Stimulated activated effector memory CD8-positive, alpha-beta T cell treated with anti-CD3 and anti-CD28 coated beads, Interleukin-12 subunit alpha, Interleukin-12 subunit beta, amount 100 ng/mL, for 72 hours (primary cell): ENCODE results near the gene TBX21.

Experiments
- ATAC-seq: fragments of 150-1000 bp; cut with Tn5 transposase; 2 replicates; pipeline ENCODE4 v1.10.0; 2021
- DNase-seq, 2 donors: peaks; one replicate each; pipeline ENCODE4 v3.0.0; 2021 to 2022; ENCODE audit warnings: low spot score in 2 of 2
- H3K27ac Mint-ChIP-seq: one replicate; pipeline ENCODE4 v1.8.0; 2022; ENCODE audit warnings: mild to moderate bottlenecking, mixed read lengths
- H3K36me3 Mint-ChIP-seq: one replicate; pipeline ENCODE4 v1.8.0; 2022; ENCODE audit warnings: mild to moderate bottlenecking, mixed read lengths
- H3K4me1 Mint-ChIP-seq: one replicate; pipeline ENCODE4 v1.8.0; 2022; ENCODE audit warnings: mixed read lengths
- H3K4me3 Mint-ChIP-seq: one replicate; pipeline ENCODE4 v1.8.0; 2022; ENCODE audit warnings: mild to moderate bottlenecking, mixed read lengths
- H3K9me3 Mint-ChIP-seq: one replicate; pipeline ENCODE4 v1.8.0; 2022; ENCODE audit warnings: mixed read lengths

The TBX21 gene

DNA sequence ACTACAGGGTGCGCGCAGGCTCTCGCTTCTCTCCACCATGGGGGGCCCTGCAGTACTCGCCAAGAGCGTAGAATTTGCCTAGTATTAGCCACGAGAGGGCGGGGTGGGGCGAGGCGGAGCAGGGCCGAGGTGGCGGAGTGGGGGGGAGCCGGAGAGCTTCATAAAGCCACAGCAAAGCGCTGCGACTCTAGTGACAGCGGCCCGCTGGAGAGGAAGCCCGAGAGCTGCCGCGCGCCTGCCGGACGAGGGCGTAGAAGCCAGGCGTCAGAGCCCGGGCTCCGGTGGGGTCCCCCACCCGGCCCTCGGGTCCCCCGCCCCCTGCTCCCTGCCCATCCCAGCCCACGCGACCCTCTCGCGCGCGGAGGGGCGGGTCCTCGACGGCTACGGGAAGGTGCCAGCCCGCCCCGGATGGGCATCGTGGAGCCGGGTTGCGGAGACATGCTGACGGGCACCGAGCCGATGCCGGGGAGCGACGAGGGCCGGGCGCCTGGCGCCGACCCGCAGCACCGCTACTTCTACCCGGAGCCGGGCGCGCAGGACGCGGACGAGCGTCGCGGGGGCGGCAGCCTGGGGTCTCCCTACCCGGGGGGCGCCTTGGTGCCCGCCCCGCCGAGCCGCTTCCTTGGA lies at the start of gene TBX21:
TBX21 (plus strand) TSS at position 190 of the 627 bp plus-strand sequence; CDS start at position 409, 219 bp downstream.
- peak within 1 kb of the TSS; percentile 99 for H3K4me3 Mint-ChIP-seq
- DNase-seq (peak; percentile 83 to 95), ATAC-seq (peak; percentile 87)
- no peaks in the 10 kb centered on the region for H3K9me3 Mint-ChIP-seq
- peaks cover 67% of the 10 kb centered on the region for H3K4me1 Mint-ChIP-seq
- H3K36me3 Mint-ChIP-seq: peaks cover 52% of the 10 kb centered on the region
- H3K27ac Mint-ChIP-seq: peak within 1 kb of the TSS; percentile 98

DNA sequence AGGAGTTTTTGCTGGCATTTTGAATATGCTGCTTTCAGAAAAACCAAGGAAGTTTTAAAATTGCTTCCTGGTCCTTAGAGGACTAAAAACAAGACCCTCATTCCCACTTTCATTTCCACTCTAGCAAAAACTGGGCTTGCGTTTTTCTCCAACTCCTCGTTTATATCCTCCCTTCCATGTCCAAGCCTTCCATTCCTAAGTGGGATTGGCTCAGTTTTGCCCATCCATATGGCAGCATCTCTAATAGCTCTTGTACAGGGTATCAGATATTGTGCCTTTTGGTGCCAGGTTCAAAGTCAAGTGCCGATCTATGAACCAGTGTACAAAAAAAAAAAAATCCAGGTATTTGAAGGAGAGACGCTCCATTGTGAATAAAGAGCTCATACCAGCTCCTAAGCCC lies 49.0 kb upstream of the TBX21 start:
- Mint-ChIP-seq H3K4me3 (no peak overlapping the region), H3K36me3 (peaks cover 75% of the 10 kb centered on the region), H3K4me1 (peaks cover 9% of the 10 kb centered on the region), H3K27ac (no peak overlapping the region), H3K9me3 (no peaks in the 10 kb centered on the region)
- ATAC-seq: no peak
- no peak for DNase-seq

DNA sequence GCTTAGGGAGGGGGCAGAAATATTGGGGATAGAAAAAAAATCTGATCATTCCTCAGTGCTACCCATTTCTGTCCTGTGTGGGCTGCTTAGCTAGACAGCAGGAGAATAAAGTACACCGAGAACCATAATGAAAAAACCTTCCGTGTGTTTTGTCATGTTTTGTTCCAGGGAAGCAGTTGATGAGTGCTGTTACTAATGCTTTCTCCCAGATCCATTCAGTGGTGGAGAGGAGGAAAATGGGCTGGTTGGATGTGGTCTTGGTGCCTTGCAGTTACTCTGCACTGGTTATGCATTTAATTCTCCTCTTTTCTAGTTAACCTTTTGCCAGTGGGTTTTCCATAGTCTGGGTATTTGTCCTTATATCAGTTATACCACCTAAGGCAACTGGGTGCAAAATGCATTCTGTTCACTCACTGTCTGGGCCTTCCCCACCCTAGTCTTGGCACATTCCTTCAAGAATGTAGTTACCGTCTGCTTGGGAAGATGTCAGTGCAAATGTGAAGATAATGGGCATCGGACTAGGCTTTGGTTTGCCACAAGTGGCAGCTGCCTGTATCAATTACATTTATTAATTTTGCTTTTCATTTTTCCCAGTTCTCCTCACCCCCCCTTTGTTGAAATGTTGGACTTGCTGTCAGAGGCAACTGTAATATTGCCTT lies 48.4 kb upstream of the TBX21 start:
- Mint-ChIP-seq H3K4me3 (no peak overlapping the region), H3K9me3 (no peaks in the 10 kb centered on the region), H3K27ac (peak overlapping the region; percentile 15), H3K4me1 (peaks cover 9% of the 10 kb centered on the region), H3K36me3 (peaks cover 68% of the 10 kb centered on the region)
- ATAC-seq (no peak), DNase-seq (no peak)

- Mint-ChIP-seq H3K36me3 (peaks cover 58% of the 10 kb centered on the region), H3K4me3 (no peak overlapping the region), H3K27ac (peak overlapping the region; percentile 15), H3K4me1 (peaks cover 18% of the 10 kb centered on the region), H3K9me3 (no peaks in the 10 kb centered on the region)
- DNase-seq (no peak), ATAC-seq (no peak)
These were observed 47.3 kb upstream of the TBX21 start for GRCh38 chr17:47685556-47686275.

DNA sequence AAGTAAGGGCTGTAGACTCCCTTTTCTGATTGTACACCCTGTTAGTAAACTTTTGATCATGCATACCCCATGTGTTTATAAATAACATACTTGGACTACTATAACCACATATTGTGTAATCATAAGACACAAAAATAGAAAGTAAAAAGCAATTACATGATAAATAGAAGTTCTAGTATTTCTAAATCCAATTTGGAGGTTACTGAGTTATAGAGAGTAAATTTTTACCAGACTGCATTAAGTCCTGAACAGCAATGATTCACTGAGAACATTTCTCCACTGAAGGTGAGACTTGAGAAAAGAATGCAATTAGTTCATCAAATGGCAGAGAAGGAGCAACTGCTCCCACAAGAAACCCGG lies 46.8 kb upstream of the TBX21 start:
- H3K36me3 Mint-ChIP-seq: peaks cover 52% of the 10 kb centered on the region
- DNase-seq: no peak
- peak overlapping the region; percentile 58 for H3K27ac Mint-ChIP-seq

GRCh38 chr17:47686664-47687327 lies 46.2 kb upstream of the TBX21 start:
- Mint-ChIP-seq H3K4me1 (peaks cover 23% of the 10 kb centered on the region), H3K27ac (peak overlapping the region; percentile 58), H3K9me3 (no peaks in the 10 kb centered on the region), H3K4me3 (no peak overlapping the region), H3K36me3 (peaks cover 47% of the 10 kb centered on the region)
- ATAC-seq: no peak
- DNase-seq: no peak

More for the DNA sequence above, 46.8 kb upstream of the TBX21 start:
- no peak for ATAC-seq
- Mint-ChIP-seq H3K9me3 (no peaks in the 10 kb centered on the region), H3K4me3 (no peak overlapping the region), H3K4me1 (peaks cover 18% of the 10 kb centered on the region)

- Mint-ChIP-seq H3K4me1 (peaks cover 24% of the 10 kb centered on the region), H3K27ac (peak overlapping the region; percentile 58), H3K9me3 (no peaks in the 10 kb centered on the region), H3K36me3 (peaks cover 42% of the 10 kb centered on the region), H3K4me3 (no peak overlapping the region)
- no peak for DNase-seq
- no peak for ATAC-seq
These were observed 45.7 kb upstream of the TBX21 start for GRCh38 chr17:47687328-47687690.

DNA sequence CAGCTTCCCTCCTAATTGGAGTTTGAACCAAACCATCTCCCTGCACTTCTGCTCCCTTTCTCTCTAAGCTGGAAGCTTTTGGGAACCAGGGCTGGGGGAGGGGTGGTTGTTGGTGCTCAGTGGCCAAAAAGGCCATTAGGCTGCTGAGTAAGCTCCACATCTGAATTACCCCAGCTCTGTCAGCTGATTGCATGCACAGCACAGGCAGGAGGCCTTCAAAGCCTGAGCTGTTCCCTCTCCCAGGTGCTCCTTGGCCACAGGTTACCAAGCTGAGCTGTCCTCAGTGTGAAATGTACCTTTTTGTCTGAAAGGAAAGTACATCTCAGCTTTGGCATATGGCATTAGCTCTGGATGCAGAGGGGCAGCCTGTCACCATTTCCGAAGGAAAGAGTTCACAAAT lies 45.3 kb upstream of the TBX21 start:
- ATAC-seq (no peak), DNase-seq (no peak)
- H3K36me3 Mint-ChIP-seq: peaks cover 37% of the 10 kb centered on the region
- H3K9me3 Mint-ChIP-seq: no peaks in the 10 kb centered on the region
- no peak overlapping the region for H3K4me3 Mint-ChIP-seq
- peak overlapping the region; percentile 58 for H3K27ac Mint-ChIP-seq
- H3K4me1 Mint-ChIP-seq: peaks cover 24% of the 10 kb centered on the region

- Mint-ChIP-seq H3K4me1 (peaks cover 37% of the 10 kb centered on the region), H3K4me3 (no peak overlapping the region), H3K27ac (peak overlapping the region; percentile 54), H3K36me3 (peaks cover 25% of the 10 kb centered on the region), H3K9me3 (no peaks in the 10 kb centered on the region)
- ATAC-seq (peak; percentile 38), DNase-seq (no peak)
These were observed 42.9 kb upstream of the TBX21 start for GRCh38 chr17:47690121-47690520.

- Mint-ChIP-seq H3K36me3 (peaks cover 13% of the 10 kb centered on the region), H3K4me3 (peak overlapping the region; percentile 98), H3K4me1 (peaks cover 58% of the 10 kb centered on the region), H3K27ac (peak overlapping the region; percentile 98), H3K9me3 (no peaks in the 10 kb centered on the region)
- DNase-seq (no peak), ATAC-seq (no peak)
These were observed 40.7 kb upstream of the TBX21 start for GRCh38 chr17:47692137-47692894.

GRCh38 chr17:47692895-47693730 lies 39.9 kb upstream of the TBX21 start:
- no peak for DNase-seq
- peak overlapping the region; percentile 98 for H3K27ac Mint-ChIP-seq
- H3K4me1 Mint-ChIP-seq: peaks cover 62% of the 10 kb centered on the region
- H3K36me3 Mint-ChIP-seq: peaks cover 13% of the 10 kb centered on the region
- ATAC-seq: no peak
- H3K9me3 Mint-ChIP-seq: no peaks in the 10 kb centered on the region
- peak overlapping the region; percentile 98 for H3K4me3 Mint-ChIP-seq

- H3K4me1 Mint-ChIP-seq: peaks cover 70% of the 10 kb centered on the region
These were observed 39.1 kb upstream of the TBX21 start, which contains the start of gene TBKBP1 for GRCh38 chr17:47693731-47694580. Gene TBKBP1, plus strand, starts transcription at chr17:47694161. Its CDS starts 1,952 bp downstream, at chr17:47696113.

More at GRCh38 chr17:47693731-47694580, 39.1 kb upstream of the TBX21 start, which contains the start of gene TBKBP1:
- ATAC-seq (peak; percentile 49), DNase-seq (peak in 1 of 2 donors; percentile 80)
- H3K9me3 Mint-ChIP-seq: no peaks in the 10 kb centered on the region
- peak within 1 kb of the TSS; percentile 98 for H3K27ac Mint-ChIP-seq
- peak within 1 kb of the TSS; percentile 98 for H3K4me3 Mint-ChIP-seq
- peaks cover 21% of the 10 kb centered on the region for H3K36me3 Mint-ChIP-seq
